Colonic mucosa (tissue), 4 donors: ENCODE data around the gene ZNF202. TPM values are rescaled to one million over a fixed set of nuclear protein-coding genes. Genes with fewer than 3 reads are reported as not detected.
A peak's percentile ranks its signal among the peaks of the same experiment; 100 is the strongest.

Experiments used
- DNase-seq: peaks from one replicate; pipeline ENCODE4 v3.0.0-alpha.2; 2020
- H3K27ac ChIP-seq: fragments of 200-600 bp; one replicate; pipeline ENCODE4 v1.8.0; 2021
- H3K27me3 ChIP-seq: fragments of 200-600 bp; one replicate; pipeline ENCODE4 v1.8.0; 2021
- H3K36me3 ChIP-seq: fragments of 200-600 bp; one replicate; pipeline ENCODE4 v1.8.0; 2021
- H3K4me1 ChIP-seq: fragments of 200-600 bp; one replicate; pipeline ENCODE4 v1.8.0; 2021; ENCODE audit warnings: mild to moderate bottlenecking
- H3K4me3 ChIP-seq: fragments of 200-600 bp; one replicate; pipeline ENCODE4 v1.8.0; 2021
- H3K9ac ChIP-seq, 2 donors: one replicate each; pipeline ENCODE4 v1.7.0; 2013; ENCODE audit warnings: control low read depth in 2 of 2, low read depth in 2 of 2, low read length in 2 of 2
- H3K9me3 ChIP-seq: fragments of 200-600 bp; one replicate; pipeline ENCODE4 v1.8.0; 2021
- CTCF ChIP-seq: fragments of 200-600 bp; IDR thresholded peaks from one replicate; pipeline ENCODE4 v1.8.0; 2022; ENCODE audit warnings: antibody characterized with exemption, mild to moderate bottlenecking
- intact Hi-C: fragments of 100-400 bp; cut with DNase I; formaldehyde crosslinking; loops from one replicate; pipeline ENCODE4 v1.14.1; 2022
- total RNA-seq, 2 donors: library from RNA; stranded (reverse); fragmentation: NEBNext Ultra II Directional in 1 of 2; extraction: Animal tissue kit (Norgen Biotek cat#: 25700) in 1 of 2; gene quantifications; one replicate each; pipeline ENCODE4 v1.2.1, GENCODE V29; 2021
- donor health status: healthy.
- donor health status: DM: no; HTN: no; CAD: no.
- donor health status: DM: no; HTN: no; CAD: no.

The ZNF202 gene
- total RNA-seq, 2 donors from 2014 or later: 7.4 to 8.5 TPM

GRCh38 chr11:123704341-123704740, 37.1 kb downstream of the ZNF202 start:
- no peak overlapping the region for H3K4me3 ChIP-seq
- no peak for DNase-seq
- H3K4me1 ChIP-seq: no peaks in the 10 kb centered on the region
- intact Hi-C loops: no loop called here
- no peaks in the 10 kb centered on the region for H3K36me3 ChIP-seq
- no peak overlapping the region for H3K27ac ChIP-seq
- no peak overlapping the region for H3K9ac ChIP-seq
- H3K27me3 ChIP-seq: no peaks in the 10 kb centered on the region
- TF ChIP-seq CTCF: no peak
- no peaks in the 10 kb centered on the region for H3K9me3 ChIP-seq

- TF ChIP-seq CTCF: no peak
- Histone ChIP-seq H3K9me3 (no peaks in the 10 kb centered on the region), H3K36me3 (no peaks in the 10 kb centered on the region), H3K27me3 (no peaks in the 10 kb centered on the region), H3K27ac (no peak overlapping the region), H3K4me3 (no peak overlapping the region), H3K4me1 (no peaks in the 10 kb centered on the region), H3K9ac (no peak overlapping the region)
- DNase-seq: no peak
- intact Hi-C loops: no loop called here
Observed at GRCh38 chr11:123702696-123703095, 38.8 kb downstream of the ZNF202 start.

- no peak for TF ChIP-seq CTCF
- H3K36me3 ChIP-seq: no peaks in the 10 kb centered on the region
- H3K9ac ChIP-seq: no peak overlapping the region
- no peak overlapping the region for H3K27ac ChIP-seq
- intact Hi-C loops: no loop called here
- H3K9me3 ChIP-seq: no peaks in the 10 kb centered on the region
- no peak for DNase-seq
- no peak overlapping the region for H3K4me3 ChIP-seq
- no peaks in the 10 kb centered on the region for H3K27me3 ChIP-seq
- no peaks in the 10 kb centered on the region for H3K4me1 ChIP-seq
Observed at GRCh38 chr11:123702139-123702538, 39.3 kb downstream of the ZNF202 start.

GRCh38 chr11:123700772-123701171, 40.7 kb downstream of the ZNF202 start:
- H3K4me1 ChIP-seq: no peaks in the 10 kb centered on the region
- no peak overlapping the region for H3K27ac ChIP-seq
- H3K9me3 ChIP-seq: no peaks in the 10 kb centered on the region
- no peaks in the 10 kb centered on the region for H3K27me3 ChIP-seq
- H3K4me3 ChIP-seq: no peak overlapping the region
- no peaks in the 10 kb centered on the region for H3K36me3 ChIP-seq
- no peak overlapping the region for H3K9ac ChIP-seq
- no peak for TF ChIP-seq CTCF
- intact Hi-C loops: no loop called here
- peak; percentile 39 for DNase-seq

GRCh38 chr11:123698546-123699127, 42.8 kb downstream of the ZNF202 start:
- no peak overlapping the region for H3K27ac ChIP-seq
- no peaks in the 10 kb centered on the region for H3K27me3 ChIP-seq
- DNase-seq: no peak
- intact Hi-C loops: no loop called here
- no peak overlapping the region for H3K9ac ChIP-seq
- no peaks in the 10 kb centered on the region for H3K4me1 ChIP-seq
- H3K4me3 ChIP-seq: no peak overlapping the region
- no peaks in the 10 kb centered on the region for H3K36me3 ChIP-seq
- no peaks in the 10 kb centered on the region for H3K9me3 ChIP-seq
- no peak for TF ChIP-seq CTCF
